HG03469 (cell line): ENCODE data around the gene PSMG1.

Experiments used
- ATAC-seq: cut with Tn5 transposase; IDR thresholded peaks from one replicate; pipeline ENCODE4 v1.9.1; 2021; ENCODE audit warnings: mild to moderate bottlenecking, moderate library complexity, moderate number of reproducible peaks; ENCODE audit not compliant: unreplicated experiment

PSMG1 gene

DNA sequence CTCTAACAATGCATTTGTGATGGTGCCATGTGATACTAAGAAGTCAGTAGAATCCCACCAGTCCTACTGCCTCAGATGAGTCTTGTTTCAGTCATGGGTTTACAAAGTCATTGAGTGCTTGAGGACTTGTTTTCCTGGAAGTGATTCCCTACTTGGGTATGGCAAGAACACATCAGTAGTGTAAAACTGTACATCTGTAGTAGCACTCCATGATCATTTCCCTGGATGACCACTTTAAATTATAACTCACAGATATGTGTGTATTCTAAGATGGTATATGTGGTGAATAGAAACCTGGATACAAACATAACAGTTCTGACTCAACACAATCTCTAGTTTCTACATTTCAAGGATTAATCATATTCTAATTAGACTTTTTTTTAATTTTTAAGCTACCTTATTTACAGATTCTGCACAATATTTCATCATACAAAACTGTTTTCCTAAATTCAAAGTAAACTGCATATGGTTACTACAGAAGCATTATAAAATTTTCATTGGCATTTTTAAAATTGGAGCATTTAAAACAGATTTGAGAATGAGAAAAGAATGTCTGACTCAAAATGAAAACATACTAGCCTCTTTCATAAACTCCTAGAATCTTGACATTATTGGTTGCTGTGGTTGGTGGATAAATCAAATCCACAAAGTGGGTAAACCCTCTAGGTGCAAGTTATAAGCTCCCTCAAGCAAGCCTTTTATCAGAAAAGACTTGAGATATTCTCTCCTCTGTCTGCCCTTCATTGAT lies 6.8 kb upstream of the PSMG1 start:
- no peak for ATAC-seq

DNA sequence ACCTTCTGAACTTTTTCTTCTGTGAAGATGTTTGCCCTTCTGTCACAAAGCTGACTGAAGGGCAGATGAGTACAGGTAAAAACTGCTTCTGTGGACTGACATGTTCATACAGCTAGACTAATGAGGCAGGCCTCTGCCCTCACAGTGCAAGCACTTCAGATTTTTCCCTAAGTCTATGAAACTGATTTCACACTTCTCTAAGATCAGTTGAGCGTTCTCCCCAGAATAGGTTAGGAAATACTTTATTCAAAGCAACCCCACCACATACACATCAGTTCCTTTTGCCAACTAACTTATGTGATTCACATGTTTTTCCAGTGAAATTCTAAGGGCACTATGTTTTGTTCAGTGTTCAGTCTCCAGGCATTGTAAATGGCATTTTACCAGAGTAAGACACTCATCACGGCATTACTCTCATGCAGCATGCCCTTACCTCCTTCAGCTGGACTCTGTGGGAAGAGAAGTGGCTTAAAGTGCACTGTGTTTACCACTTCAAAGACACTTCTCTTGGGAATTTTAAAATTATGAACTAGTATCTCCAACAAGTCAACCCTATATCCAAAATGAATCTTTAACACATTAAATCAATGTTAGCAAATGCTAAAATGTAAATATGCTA lies 5.4 kb upstream of the PSMG1 start:
- ATAC-seq = no peak

DNA sequence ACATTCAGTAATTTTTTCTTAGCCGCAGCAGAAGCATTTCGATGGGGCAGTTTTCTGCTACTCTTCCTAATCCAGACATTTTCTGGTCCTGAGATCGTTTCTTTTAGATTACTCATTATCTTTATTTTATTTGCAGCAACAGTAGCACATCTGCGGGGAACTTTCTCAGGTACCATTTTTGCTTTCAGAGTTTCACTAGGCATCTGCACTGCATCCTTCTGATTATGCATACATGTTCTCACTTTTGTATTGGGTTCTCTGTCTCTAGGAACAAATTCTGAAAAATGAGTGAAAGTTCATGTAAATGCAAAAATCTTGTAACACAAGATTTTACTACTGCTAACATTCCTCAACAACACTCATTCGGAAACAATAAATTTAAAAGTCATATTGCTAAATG lies 3.9 kb upstream of the PSMG1 start:
- no peak for ATAC-seq

DNA sequence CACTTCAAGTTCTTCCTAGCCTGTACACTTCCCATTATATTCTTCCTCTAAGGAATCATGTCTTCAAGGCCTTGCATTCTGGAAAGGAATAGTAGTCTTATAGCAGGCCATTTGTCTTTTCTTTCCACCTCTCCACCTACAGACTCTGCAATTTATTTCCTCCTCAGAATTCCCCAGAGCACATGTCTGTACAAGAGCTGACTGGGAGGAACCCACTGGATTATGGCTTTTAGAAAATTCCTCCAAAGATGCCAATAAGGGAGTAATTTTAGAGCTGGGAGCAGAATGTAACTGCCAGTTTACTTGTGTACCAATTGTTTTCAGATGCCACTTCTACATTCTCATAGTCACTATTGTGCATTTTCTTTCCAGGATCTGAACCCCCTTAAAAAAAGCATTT lies 3.4 kb upstream of the PSMG1 start:
- no peak for ATAC-seq

DNA sequence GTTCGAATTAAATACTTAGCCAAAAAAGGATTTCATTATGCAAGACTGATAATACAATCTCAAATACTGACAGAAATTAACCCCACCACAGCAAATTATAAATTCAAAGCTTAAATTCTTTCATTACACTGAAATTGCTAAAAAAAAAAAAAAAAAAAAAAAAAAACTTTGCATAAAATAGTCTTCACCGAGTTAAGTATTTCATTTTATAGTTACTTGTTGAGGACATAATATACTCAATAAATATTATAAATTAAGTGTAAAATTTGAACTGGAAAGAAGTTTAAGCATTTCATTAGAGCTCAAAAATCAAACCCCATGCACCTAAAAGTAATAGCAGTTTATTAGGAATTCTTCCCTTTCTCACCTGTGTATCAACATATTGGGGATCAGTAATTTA lies 1.9 kb upstream of the PSMG1 start:
- no peak for ATAC-seq

DNA sequence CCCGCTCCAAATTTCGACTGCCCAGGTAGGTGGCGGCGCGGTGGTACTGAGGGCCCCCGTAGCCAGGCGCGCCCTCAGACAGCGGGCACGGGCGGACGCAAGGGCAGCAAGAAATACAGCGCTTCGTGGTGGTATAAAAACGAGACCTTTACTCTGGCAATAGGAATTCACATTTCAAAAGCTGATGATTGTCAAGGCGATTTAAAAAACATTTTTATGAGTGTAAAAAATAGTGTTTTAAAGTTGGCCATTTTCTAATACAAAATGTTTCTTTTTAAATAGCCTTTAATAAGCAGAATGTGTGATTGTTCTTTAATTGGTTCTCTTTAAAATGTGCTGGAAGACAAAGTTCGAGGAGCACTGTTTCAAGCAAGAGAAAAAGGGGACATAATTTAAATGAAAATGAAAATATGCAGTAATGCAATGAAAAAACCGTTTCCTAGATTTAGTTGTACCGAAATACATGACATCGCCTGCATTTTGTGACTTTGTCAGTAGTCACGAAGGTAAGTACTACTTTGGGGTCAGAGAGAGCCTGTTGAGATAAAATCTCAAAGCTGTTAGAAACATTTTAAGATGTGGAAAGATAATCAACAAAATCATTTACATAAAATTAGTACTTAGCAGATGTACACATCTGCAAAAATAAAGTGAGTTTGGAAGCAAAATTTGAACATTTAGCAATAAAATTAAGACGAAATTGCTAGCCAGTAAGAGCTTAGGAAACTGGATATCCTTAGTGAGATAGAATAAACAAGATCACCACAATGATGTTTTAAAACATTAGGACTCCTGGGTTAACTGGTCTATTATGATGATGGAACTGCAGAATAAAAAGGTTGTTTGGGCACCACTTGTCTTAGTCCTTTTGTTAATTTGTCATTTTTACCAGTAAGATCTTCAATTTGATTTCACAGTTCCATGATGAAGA lies 1.1 kb upstream of the PSMG1 start:
- ATAC-seq = no peak

DNA sequence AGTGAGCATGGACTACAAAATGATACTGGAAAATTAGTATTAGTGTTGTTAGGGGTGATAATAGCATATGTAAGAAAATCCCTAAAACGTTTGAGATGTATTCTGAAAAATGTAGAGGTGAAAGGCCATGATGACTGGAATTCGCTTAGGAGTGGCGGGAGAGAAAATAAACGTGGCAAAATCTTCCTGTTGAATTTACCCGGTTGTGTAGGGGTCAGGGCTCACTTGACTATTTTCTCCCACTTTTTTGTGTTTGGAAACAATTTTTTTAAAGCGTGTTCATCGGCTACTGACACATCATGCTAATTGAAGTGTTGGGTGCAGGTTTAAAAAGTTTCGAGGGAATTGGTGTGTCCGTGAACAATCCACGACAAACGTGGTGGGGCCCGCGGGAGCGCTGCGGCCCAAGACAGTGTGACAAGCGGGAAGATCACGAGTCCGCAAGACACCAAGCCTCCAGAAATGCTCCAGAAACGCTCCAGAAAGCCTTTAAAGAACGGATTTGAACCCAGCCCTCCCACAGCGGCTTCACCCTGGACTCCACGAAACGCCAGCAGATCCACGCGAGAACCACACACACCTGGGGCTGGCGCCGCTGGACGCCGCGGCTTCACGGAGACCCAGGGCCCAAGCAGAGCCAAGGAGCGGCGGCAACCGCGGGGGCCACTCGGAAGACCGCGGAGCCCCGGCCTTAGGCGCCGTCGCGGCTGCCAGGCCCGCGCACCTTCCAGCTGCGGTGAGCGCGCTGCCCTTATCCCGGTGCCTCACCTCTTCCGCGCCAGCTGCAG lies 573 bp downstream of the PSMG1 start:
- ATAC-seq = peak; percentile 14

DNA sequence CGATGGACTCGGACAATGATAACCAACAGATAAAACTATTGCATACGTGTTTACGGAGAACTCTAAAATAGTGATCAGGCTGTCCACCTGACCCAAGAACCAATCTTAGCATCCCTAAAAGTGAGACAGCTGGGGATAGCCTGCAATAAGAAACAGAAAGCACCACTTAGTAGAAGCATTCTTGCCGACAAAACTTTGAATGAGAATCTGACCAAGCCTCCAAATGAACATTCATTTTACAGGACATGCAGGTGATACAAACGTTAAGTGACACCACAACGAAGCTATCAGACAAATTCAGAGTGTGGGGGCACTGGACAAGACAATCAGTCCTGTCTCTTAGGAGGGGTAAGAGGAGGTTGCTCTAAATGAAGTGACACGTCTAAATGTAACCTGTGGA lies 1.2 kb downstream of the PSMG1 start:
- no peak for ATAC-seq

DNA sequence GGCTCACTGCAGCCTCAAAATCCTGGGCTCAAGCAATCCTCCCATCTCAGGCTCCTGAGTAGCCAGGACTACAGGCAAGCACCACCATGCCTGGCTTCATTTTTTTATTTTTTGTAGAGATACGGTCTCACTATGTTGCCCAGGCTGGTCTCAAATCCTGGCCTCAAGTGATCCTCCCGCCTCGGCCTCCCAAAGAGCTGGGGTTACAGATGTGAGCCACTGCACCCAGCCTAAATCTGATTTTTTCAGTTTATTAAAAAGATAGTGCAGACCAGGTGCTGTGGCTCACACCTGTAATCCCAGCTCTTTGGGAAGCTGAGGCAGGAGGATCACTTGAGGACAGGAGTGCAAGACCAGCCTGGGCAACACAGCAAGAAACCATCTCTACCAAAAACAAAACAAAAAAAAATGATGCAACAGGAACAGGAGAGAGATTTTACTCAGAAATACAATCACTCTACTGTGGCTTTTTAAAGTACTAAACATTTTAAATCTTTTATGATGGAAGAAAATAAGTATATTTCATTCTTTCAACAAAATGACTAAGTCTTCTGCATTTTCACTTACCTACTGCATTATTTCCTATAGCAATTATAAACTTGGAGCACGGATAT lies 1.9 kb downstream of the PSMG1 start:
- no peak for ATAC-seq

DNA sequence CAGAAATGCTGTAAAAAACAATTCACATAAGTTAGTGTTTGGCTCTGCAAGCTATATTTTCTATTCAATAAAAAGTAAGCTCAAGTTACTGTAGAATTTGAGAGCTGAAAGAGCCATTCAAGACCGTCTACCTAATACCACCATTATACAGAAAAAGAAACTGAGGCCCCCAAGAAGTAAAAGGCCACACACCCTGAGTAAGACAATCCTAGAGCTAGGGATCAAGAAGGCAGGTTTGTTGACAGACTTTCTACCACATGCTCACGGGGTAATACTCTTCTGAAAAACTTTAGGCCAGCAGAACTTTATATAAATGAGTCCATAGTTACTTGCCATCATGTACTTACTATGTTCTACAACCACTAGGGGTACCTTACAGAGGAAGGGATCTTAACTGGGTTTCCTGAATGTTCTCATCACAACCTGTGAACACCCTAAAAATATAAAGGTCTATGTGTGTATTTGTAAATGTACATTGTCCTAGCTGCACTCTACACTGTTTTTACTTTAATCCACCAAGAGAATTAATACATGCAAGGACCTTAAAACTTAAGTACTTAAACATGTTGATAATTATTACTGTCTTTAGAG lies 2.7 kb downstream of the PSMG1 start:
- ATAC-seq = no peak

DNA sequence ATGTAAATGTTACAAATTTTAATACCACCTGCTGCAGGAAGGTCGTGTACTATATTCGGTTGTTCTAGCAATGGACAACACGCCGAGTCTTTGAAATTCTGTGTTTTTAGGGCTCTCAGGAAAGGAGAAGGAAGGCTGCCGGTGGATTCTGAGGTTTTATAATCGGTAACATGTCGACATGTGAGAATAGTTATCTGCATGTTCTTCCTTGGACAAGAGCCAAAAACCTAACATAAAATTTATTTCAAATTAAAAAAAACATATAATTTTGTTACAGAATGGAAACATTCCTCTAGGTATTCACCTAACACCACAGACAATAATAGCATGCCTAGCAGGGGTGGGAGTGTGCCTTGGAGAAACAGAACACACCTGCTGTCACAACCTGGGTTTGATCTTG lies 4.8 kb downstream of the PSMG1 start:
- no peak for ATAC-seq

DNA sequence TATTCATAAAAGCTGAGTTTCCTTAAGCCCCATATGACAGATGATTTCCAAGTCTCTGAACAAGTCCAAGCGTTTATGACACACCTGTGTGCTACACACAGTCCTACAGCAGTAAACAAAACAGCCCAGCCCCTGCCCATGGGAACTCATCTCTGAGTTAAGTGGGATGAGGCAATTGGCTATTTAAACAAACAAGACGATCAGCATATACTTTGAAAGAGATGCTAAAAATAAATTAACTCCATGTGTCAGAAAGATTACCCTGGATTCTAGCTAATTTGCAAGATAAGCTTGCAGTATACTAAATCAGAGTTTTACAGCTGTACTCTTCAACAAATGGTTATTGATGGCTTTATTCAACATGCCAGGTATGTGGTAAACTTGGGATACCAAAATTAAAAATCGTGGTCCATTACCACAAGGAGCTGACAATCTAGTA lies 7.0 kb downstream of the PSMG1 start:
- ATAC-seq = no peak

DNA sequence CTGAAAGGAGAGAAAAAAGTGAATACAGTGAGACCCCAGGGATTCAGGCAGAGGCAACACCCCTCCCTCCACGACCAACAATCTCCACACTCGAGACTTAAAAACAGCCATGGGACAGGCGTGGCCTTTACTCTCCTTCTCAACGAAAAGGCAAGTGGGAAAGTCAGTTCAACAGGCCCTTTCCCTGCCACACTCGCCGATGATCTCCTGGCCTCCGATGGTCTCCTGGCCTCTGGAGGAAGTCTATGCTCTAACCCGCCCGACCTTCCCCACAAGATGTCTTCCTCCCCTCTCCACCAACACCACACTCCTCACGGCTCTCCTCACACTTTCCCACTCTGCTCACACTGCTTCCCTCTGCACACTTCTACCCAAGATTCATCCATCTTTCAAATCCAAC lies 7.6 kb downstream of the PSMG1 start:
- ATAC-seq = no peak

DNA sequence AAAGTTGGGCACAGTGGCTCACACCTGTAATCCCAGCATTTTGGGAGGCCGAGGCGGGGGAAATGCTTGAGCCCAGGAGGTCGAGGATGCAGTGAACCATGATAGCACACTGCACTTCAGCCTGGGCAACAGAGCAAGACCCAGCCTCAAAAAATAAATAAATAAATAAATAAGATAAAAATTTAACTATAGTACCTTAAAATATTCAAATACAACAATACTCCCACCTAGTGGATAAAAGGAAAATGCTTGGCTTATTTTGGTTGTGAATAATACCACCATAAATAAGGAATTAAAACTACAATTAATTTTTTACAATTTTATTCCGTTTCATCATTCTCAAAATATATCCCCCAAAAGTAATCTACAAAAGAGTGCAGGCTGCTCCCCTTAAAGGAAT lies 8.1 kb downstream of the PSMG1 start:
- ATAC-seq = no peak

DNA sequence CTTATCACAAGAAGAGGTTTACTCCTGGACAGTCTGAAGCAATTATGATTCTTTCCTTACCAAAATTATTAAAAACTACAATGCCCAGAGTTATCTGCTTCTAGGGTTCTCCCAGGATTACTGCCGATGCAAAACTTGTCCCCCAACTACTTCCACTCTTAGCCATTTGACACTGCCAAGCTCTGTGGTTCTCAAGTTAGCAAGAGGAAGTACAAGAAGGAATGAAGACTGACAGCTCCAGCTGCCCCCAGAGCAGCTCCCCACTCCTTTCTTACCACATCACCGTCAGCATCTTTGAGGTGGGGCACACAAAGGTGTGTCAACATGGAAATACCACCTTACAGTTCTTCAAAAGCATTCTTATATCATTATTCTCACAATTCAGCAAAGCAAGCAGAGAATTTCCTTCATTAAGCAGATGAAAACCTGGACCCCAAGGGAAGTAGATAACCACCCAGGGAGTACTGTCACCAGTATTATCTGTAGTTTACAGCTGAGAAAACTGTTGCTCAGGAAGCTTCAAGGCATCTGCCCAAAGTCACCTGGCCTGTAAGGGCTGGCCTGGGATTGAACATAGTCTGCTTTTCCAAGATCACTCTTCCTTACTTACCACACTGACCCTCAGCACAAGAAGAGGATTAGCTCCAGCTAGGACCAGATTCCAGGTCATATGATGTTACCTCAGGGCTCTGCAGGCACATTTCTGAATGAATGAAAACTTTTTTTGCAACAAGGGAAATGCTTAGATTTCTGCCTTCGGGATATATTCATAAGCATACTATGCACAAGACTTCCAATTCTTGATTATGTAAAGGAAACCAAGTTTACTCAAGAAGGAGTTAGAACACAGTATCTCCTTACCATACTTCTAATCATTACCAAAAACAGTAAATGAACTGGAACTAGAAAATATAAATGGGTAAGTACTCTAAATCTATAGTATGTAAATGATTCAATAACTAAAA lies 9.3 kb downstream of the PSMG1 start:
- ATAC-seq = no peak

DNA sequence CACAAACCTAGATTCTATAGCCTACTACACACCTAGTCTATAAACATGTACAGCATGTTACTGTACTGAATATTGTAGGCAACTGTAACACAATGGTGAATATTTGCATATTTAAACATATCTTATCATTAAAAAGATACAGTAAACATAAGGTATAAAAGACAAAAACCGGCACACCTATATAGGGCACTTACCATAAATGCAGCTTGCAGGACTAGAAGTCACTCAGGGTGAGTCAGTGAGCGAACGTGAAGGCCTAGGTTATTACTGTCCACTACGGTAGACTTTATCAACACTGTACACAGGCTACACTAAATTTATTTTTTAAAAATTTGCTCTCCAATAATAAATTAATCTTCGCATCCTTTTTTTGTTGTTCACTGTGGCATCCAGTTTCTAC lies 13.3 kb downstream of the PSMG1 start:
- ATAC-seq = no peak

DNA sequence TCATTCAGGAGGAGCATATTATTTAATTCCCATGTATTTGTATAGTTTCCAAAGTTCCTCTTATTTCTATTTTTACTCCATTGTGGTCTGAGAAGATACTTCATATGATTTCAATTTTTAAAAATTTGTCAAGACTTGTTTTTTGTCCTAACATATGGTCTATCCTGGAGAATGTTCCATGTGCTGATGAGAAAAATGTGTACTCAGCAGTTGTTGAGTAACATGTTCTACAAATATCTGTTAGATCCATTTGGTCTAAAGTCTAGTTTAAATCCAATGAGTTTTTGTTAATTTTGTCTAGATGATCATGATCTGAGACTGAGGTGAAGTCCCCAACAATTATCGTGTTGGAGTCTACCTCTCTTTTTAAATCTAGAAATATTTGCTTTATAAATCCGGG lies 14.5 kb downstream of the PSMG1 start:
- ATAC-seq = no peak

DNA sequence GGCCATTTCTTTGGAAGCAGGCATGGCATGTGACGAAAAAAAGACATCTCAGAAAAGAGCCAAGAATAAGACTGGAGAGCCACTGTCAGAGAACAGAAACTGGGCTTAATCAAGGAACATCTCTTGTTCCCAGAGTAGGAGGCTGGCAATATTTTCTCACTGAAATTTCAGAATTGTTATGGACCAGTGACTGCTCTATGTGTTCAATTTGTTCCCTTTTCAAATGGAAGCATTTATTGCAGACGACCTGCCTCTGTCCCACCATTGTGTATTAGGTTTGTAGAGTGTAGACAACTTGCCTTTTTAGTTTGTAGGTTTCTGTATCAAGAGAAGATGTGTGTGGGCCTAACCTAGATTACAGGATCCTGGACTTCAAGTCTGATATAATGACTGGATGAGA lies 18.7 kb downstream of the PSMG1 start:
- no peak for ATAC-seq

DNA sequence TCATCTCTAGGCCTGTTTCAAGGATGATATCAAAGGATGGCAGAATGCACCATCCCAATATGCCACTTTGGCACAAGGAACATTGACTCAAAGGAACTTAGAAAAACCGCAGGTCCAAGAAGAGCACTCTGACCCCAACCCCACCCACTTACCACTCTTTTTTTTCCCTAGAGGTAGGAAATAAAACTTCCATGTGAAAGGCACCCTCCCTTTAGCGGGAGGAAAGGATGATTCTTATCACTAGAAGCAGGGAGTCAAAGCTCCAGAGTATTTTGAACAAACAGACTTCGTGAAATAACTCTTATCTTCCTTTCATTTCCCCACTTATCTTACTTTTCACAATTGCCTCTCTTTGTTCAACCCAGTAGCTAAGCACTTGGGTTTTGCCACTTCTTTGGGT lies 22.2 kb downstream of the PSMG1 start:
- ATAC-seq = no peak
